SK-MEL-5 (cell line): Measurements from ENCODE around the gene MET. TPM values are rescaled to one million over a fixed set of nuclear protein-coding genes. Genes with fewer than 3 reads are reported as not detected.
A peak's percentile ranks its signal among the peaks of the same experiment; 100 is the strongest.

Experiments used
- DNase-seq: peaks from one replicate; pipeline ENCODE4 v3.0.0-alpha.2; 2016; ENCODE audit warnings: low read depth, low spot score
- in situ Hi-C: cut with HindIII; loops from 2 replicates; pipeline ENCODE4 v1.10.0; 2016; ENCODE audit warnings: low sequenced_read_pairs, high pct_unique_total_duplicates, low pct_unique_long_range_greater_than_20kb
- total RNA-seq: library from RNA; depleted of rRNA; stranded (reverse); fragments of >200 nt; shearing (Covaris generic); gene quantifications from 2 replicates; pipeline ENCODE4 v1.2.3, GENCODE V29; 2014

Gene MET
- total RNA-seq, 1 experiment from 2014 or later: 331 TPM

DNA sequence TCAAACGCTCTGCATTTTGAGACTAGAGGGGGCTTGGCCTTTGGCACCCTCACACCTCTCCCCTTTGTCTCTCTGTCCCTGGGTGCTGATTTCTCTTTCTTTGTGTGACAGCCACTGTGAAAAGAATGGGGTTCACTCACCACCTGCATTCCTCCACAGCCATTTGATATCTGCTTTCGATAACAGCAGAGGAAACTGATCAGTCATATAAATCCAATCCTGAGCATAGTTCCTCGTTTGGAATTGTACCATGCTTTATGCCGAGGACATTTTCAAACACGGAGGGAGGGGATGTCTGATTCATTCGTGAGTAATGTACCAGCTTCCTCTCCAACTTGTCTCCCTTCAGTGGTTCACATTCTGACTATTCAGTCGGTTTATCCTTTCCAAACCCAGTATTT, 15.8 kb downstream of the MET start:
- in situ Hi-C loops: no loop called here

DNA sequence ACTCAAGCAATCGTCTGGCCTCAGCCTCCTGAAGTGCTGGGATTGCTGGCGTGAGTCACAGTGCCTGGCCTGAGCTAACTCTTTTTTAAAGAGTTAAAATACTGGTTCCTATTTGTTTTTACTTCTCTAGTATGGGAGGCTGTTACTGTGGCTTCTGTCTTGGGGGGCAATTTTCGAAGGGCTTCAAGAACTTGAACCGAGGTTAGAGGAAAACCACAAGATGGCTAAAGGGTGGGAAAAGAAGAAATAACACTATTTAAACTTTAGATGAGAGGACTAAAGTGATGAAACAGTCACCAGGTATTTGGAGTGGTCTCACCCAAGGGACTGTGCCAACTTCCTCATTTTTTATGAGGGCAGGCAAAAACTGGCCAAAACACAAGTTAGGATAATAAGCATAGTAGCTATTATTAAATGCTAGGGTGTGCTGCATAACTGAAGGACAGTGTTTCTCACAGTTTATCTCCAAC, 17.8 kb downstream of the MET start:
- in situ Hi-C loops: no loop called here
- no peak for DNase-seq

More for the DNA sequence above, 15.8 kb downstream of the MET start:
- DNase-seq: no peak

DNA sequence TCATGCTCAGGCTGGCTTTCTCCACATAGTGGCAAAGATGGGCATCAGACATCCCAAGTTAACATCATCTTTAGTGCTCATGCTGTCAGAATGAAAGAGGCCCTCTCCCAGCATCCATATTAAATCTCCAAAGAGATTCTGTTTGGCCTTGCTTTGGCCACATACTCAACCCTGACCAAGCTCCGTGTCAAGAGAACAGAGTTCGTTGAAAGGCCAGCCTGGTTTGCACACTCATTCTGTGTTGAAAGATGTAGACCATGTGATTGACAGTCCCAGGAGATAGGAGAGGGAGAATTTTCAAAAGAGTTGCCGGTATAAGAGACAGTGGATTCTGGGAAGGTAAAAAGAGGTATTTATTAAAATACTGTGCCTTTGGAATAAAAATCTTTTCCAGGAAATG, 19.7 kb downstream of the MET start:
- DNase-seq: no peak

GRCh38 chr7:116692401-116693308, 20.7 kb downstream of the MET start:
- in situ Hi-C loops: no loop called here
- no peak for DNase-seq

More for the DNA sequence above, 19.7 kb downstream of the MET start:
- in situ Hi-C loops: no loop called here

GRCh38 chr7:116696707-116697106, 24.7 kb downstream of the MET start:
- DNase-seq: no peak
- in situ Hi-C loops: no loop called here

- in situ Hi-C loops: no loop called here
- no peak for DNase-seq
Observed at GRCh38 chr7:116697152-116697551, 25.2 kb downstream of the MET start.

DNA sequence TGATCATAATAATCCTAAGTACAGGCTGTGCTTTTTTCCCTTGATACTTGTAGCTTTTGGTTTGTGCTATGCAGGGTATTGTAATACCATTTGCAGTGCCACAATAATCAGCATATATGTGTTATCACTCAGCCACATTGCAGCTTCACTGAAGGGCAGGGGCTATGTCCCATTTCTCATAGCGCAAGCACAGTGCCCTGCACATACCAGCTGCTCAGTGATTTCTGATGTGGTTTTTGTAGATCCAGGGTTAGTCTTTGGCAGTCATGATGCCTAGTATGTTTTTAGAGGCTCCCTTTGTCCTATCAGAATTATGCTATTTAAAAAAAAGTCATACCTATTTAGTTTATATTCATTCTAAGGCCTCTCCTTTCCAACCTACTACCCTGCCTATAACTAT, 25.8 kb downstream of the MET start:
- in situ Hi-C loops: no loop called here
- no peak for DNase-seq

GRCh38 chr7:116698396-116698795, 26.4 kb downstream of the MET start:
- DNase-seq: peak; percentile 81
- in situ Hi-C loops: no loop called here

DNA sequence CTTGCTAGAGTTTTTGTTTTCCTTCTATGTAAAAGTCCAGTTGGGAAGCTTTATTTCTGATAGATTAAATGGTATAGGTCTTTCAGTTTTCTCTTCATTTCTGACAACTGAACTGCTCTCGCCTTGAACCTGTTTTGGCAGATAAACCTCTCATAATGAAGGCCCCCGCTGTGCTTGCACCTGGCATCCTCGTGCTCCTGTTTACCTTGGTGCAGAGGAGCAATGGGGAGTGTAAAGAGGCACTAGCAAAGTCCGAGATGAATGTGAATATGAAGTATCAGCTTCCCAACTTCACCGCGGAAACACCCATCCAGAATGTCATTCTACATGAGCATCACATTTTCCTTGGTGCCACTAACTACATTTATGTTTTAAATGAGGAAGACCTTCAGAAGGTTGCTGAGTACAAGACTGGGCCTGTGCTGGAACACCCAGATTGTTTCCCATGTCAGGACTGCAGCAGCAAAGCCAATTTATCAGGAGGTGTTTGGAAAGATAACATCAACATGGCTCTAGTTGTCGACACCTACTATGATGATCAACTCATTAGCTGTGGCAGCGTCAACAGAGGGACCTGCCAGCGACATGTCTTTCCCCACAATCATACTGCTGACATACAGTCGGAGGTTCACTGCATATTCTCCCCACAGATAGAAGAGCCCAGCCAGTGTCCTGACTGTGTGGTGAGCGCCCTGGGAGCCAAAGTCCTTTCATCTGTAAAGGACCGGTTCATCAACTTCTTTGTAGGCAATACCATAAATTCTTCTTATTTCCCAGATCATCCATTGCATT, 27.1 kb downstream of the MET start:
- in situ Hi-C loops: no loop called here
- no peak for DNase-seq

DNA sequence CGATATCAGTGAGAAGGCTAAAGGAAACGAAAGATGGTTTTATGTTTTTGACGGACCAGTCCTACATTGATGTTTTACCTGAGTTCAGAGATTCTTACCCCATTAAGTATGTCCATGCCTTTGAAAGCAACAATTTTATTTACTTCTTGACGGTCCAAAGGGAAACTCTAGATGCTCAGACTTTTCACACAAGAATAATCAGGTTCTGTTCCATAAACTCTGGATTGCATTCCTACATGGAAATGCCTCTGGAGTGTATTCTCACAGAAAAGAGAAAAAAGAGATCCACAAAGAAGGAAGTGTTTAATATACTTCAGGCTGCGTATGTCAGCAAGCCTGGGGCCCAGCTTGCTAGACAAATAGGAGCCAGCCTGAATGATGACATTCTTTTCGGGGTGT, 27.7 kb downstream of the MET start:
- in situ Hi-C loops: no loop called here
- DNase-seq: no peak

DNA sequence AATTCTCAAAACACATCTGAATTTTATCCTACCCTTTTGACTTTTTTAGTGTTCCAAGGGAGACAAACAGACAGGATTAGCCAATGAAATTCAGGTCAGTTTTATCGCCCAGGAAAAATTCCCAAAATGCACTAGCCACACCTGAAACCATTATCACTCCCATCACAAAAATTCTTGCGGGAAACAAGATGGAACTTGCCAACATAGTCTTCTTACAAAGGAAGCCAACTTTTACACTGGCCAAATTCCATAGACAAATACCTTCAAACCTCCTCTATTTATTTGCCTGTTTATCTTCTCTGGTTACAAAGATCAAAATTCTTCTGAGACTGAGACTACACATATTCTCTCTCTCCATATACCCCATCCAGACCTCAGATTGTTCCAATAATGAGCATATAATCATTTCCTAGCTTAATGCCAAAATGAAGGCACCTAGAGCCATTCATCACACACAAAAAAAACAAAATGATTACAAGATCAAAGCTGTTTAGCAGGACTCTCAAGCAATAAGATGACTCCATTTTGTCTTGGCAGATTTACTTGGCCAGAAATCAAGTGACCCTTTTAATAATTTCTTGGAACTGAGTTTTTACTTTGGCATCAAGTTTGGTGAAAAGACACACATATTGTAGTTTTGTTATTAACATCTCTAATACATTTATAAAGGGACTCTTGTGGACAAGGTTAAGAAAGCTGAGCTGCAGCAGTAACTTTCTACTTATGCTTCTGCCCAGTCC, 30.2 kb downstream of the MET start:
- in situ Hi-C loops: no loop called here
- DNase-seq: no peak

DNA sequence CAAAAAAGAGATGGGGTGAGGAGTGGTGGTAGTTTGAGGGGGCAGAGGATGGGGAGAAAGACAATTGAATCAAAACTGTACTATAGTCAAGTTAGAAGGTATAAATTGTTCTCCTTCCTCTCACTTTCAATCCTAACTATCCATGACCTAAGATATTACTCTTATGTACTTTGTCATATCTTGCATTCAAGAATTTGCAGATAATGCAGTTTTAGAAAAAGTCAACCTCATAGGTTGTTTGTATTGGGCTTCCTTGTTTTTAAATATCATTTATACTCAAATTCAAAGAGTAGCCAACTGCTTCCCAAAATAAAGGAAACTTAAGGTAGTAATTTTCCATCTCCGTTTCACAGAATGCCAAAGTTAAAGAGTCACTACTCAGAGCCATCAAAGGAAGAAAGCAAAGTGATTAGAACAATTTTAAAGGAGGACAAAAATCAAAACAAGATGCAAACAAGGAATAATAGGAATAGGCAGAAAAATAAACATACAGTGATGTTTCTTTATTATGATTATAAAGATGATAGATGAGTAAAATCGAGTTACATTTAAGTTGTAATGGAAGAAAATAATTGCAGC, 32.7 kb downstream of the MET start:
- in situ Hi-C loops: no loop called here
- no peak for DNase-seq

DNA sequence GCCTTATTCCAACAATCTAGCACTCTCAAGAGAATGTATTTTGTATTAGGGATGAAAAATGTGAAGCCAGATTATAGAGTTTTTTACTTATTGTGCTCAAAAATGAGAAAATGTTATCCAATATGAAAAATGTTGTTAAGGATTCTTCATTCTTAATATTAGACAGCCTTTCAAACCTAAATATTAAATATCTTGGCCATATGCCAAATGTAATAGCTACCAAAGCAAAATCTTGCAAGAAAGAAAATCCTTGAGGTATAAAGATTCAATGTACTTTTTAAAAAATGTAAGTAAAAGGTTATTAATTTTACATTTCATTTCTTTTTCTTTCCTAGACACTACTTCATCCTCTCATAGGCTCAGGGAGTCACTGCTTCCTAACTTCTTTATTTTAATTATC, 33.4 kb downstream of the MET start:
- DNase-seq: no peak
- in situ Hi-C loops: no loop called here

DNA sequence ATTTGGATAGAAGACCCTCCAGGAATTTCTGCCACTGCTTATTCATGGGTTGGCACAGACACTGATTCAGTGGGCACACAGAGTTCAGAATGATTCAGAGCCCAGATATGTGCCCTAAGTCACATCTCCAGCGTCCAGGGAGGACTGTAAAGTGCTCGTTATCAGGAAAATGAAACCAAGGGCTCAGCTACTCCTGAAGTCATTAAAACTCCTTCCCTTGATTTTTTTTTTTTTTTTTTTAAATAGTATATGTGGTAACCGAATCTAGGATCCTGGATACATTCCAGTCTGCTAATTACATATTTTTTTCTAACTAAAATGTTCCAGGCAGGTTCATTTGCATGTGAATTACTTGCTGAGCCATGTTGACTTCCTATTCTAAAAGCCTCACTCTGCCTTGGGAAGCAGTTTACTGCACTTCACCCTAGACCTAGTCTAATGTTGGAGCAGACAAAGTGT, 34.7 kb downstream of the MET start:
- in situ Hi-C loops: no loop called here
- peak; percentile 57 for DNase-seq

GRCh38 chr7:116707289-116707688, 35.3 kb downstream of the MET start:
- DNase-seq: no peak
- in situ Hi-C loops: no loop called here

DNA sequence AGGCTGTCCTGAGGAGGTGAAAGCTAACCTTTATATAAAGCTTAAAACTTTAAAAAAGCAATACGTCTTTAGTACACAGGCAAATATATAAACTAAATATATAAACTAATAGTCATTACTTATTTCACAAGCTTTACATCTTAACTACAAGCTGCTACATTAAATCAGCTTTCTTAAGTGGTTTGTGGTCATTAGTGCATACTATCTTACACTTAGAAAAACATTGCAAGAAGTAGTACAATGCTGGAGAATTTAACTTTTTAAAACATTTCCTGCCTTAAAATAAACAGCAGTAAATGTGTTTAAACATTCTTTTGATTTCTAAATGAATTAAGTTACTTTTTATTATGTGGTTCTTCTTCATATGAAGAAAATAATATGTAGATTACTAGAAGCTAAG, 36.3 kb downstream of the MET start:
- in situ Hi-C loops: no loop called here
- DNase-seq: no peak

DNA sequence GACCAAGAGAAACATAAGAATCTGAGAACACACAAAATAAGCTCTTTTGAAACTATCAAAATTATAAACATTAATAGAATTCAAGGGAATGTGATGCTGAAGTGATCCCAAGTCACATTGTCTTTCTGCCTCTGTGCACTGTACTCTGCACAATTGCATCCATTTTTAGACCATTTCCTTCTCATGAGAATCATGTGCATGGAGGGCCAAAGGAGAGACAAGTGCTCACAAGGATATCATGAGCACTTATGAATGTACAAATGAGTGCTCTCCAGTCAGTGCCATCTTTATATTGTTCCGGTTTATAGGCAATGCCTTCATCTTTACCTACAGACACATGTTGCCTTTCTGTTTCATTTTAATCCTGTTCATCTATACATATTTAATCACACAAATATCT, 36.9 kb downstream of the MET start:
- peak; percentile 98 for DNase-seq
- in situ Hi-C loops: no loop called here

- in situ Hi-C loops: no loop called here
- DNase-seq: no peak
Observed at GRCh38 chr7:116709336-116709735, 37.3 kb downstream of the MET start.
